HUES64 (cell line): ENCODE results near the gene GPRC5B.

Experiments
- H3K27ac ChIP-seq: 2 replicates; pipeline ENCODE4 v1.7.0; 2013; ENCODE audit warnings: low read depth, low read length, inconsistent platforms
- H3K27me3 ChIP-seq: 2 replicates; pipeline ENCODE4 v1.6.1; 2013; ENCODE audit warnings: mild to moderate bottlenecking, low read length; ENCODE audit not compliant: insufficient read depth
- H3K36me3 ChIP-seq: 2 replicates; pipeline ENCODE4 v1.6.1; 2013; ENCODE audit warnings: mild to moderate bottlenecking, low read length; ENCODE audit not compliant: insufficient read depth
- H3K4me1 ChIP-seq: 2 replicates; pipeline ENCODE4 v1.6.1; 2013; ENCODE audit warnings: mild to moderate bottlenecking, low read length, moderate library complexity; ENCODE audit not compliant: insufficient read depth
- H3K4me3 ChIP-seq: 2 replicates; pipeline ENCODE4 v1.5.1; 2013; ENCODE audit warnings: mild to moderate bottlenecking, low read length, moderate library complexity
- H3K9ac ChIP-seq: 2 replicates; pipeline ENCODE4 v1.6.1; 2013; ENCODE audit warnings: mild to moderate bottlenecking, low read depth, low read length
- H3K9me3 ChIP-seq: 2 replicates; pipeline ENCODE4 v1.6.1; 2013; ENCODE audit warnings: low read depth, low read length; ENCODE audit not compliant: insufficient read depth
- WGBS: fragments of 150-250, 120-280 bp; methylation state at CpG from one replicate; pipeline ENCODE4 v1.1.7; 2013; ENCODE audit warnings: missing lambda C conversion rate; 5-methylcytosine and 5-hydroxymethylcytosine counted together

The GPRC5B gene

DNA sequence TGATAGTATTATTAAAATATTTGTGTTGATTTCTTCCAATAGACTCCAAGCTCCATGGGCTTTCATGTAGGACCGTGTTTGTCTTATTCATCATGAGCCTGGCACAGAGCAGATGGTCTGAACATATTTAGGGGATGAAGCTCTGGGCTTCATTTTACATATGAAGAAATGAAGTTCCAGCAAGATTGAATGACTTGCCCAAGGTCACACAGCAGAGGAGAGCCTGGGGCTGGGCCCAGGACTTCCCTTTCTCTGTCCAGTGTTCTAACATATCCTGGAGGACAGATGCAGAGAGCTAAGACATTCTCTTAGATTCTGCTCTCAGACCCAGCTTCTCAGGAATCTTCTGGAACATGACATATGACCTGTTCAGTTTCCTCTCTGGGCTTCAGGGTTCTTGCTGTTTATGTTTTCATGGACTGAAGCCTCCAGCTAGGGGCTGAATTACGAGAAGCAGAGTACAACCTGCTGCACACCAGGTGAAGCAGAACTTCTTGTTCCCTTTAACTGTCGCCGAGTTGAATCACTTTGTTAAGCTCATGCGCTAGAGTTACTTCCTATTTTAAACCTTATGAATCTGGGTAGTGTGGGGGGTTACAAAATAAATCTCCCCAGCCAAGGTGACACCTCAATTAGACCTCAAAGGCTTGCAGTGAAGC lies 53.6 kb downstream of the GPRC5B start:
- WGBS, result 92% methylated on average over 4 of the region's 5 CpGs
- H3K4me3 ChIP-seq, result no peak overlapping the region
- H3K9ac ChIP-seq, result no peak overlapping the region
- no peaks in the 10 kb centered on the region for H3K27me3 ChIP-seq
- no peaks in the 10 kb centered on the region for H3K36me3 ChIP-seq
- H3K4me1 ChIP-seq, result no peaks in the 10 kb centered on the region
- no peaks in the 10 kb centered on the region for H3K9me3 ChIP-seq
- H3K27ac ChIP-seq, result no peak overlapping the region

DNA sequence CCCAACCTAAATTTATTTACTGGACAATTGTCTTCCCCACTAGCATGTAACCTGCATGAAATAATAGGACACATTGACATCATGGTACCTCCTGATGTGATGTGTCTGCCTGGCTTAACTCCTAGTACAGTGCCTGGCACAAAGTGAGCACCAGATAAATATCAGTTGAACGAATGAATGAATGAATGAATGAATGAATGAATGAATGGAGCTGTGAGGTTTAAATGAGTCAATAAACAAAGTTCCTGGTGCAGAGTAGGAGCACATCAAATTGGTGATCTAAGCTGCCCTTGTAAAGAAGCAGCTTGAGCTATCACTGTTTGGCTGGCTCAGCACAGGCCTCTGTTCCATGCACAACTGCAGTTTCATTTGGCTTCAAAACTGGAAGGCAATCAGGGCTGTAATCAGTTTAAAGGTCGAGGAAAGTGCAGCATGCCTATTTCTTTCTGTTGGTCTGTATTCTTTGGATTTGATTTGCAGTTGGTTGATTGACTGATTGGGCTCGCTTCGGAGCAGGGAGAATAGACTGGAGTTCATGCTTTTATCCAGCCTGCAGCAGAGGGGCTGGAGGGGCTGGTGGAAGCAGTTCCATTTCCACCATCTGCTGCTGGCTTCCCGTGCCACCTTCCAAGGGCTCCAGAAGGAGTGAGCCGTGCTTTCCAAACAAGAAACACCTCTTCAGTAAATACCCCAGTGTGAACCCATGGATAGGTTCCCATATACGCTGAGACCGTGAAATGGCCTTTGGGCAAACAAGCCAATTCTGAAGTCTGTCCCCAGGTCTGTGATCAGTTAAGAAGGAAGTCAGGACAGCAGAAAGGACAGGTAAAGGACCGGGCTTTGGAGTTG lies 54.6 kb downstream of the GPRC5B start:
- H3K27ac ChIP-seq, result no peak overlapping the region
- WGBS, result 91% methylated on average over 9 of the region's 9 CpGs
- no peaks in the 10 kb centered on the region for H3K4me1 ChIP-seq
- no peaks in the 10 kb centered on the region for H3K27me3 ChIP-seq
- no peak overlapping the region for H3K4me3 ChIP-seq
- no peaks in the 10 kb centered on the region for H3K9me3 ChIP-seq
- no peaks in the 10 kb centered on the region for H3K36me3 ChIP-seq
- H3K9ac ChIP-seq, result no peak overlapping the region

DNA sequence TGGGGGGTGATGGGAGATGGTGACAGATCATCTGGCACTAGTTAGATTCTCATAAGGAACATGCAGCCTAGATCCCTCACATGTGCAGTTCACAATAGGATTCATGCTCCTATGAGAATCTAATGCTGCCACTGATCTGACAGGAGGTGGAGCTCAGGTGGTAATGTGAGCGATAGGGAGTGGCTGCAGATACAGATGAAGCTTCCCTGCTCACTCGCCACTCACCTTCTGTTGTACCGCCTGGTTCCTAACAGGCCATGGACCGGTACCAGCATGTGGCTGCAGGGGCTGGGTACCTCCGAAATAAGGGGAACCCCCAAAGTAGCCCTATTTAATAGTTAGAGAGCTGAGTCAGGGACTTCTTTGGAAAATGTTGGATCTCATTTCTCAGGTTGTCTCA lies 60.4 kb downstream of the GPRC5B start:
- WGBS, result 90% methylated on average over 5 of the region's 5 CpGs
- H3K9me3 ChIP-seq, result no peaks in the 10 kb centered on the region
- no peaks in the 10 kb centered on the region for H3K36me3 ChIP-seq
- no peaks in the 10 kb centered on the region for H3K4me1 ChIP-seq
- H3K9ac ChIP-seq, result no peak overlapping the region
- H3K27ac ChIP-seq, result no peak overlapping the region
- H3K4me3 ChIP-seq, result no peak overlapping the region
- no peaks in the 10 kb centered on the region for H3K27me3 ChIP-seq

DNA sequence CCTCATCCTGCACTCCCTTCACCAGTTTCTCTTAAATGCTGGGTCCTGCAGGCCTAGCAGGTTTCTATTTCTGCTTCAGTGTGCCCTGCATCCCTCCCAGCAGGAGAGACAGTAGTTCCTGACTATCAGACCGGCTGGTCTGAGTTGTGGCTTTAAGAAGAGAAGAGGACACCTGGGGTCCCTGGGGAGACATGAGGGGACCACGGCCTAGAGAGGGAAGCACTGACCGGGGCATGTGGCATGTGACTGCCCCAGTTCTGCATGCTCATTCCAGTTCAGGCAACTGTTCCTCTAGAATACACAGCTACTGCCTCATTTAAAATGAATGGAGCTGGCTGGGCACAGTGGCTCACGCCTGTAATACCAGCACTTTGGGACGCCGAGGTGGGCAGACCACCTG lies 61.3 kb downstream of the GPRC5B start:
- Histone ChIP-seq H3K4me1 (no peaks in the 10 kb centered on the region), H3K9ac (no peak overlapping the region), H3K9me3 (no peaks in the 10 kb centered on the region), H3K27ac (no peak overlapping the region), H3K4me3 (no peak overlapping the region), H3K27me3 (no peaks in the 10 kb centered on the region), H3K36me3 (no peaks in the 10 kb centered on the region)
- WGBS, result 86% methylated on average over 6 of the region's 6 CpGs

DNA sequence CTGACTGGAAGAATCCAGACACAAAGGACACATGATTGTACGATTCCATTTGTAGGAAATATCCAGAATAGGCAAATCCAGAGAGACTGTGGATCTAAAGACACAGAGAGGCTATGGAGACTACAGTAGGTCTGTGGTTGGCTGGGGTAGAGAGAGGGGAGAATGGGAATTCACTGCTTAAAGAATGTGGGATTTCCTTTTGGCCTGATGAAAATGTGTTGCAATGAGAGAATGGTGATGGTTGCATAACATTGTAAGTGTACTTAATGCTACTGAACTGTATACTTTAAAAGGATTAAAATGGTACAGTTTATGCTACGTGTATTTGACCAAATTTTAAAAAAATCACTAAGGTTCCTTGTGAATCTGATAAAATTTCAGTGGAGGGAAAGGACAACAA lies 62.1 kb downstream of the GPRC5B start:
- H3K27me3 ChIP-seq, result no peaks in the 10 kb centered on the region
- no peaks in the 10 kb centered on the region for H3K9me3 ChIP-seq
- 91% methylated on average over 2 of the region's 2 CpGs for WGBS

DNA sequence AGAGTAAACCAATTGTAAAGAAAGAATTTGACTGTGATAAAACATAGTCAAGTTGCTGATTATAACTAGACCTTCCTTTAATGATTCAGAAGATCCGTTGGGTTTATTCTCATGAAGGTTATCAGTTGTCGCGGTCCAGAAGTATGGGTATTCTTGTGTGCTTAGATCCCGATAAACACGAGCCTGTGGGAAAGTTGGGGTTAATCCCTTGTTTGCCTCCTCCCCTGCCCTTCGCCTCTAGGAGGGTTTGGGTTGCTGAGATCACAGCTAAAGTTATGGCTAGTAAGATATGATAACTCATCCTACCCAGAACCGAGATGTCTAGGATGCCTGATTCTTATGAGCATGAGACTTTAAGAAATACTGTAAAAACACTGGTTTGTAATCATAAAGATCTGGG lies 66.8 kb downstream of the GPRC5B start:
- Histone ChIP-seq H3K9me3 (peaks cover 9% of the 10 kb centered on the region; the same call in 1 of the 2 replicates), H3K9ac (no peak overlapping the region), H3K4me1 (0 out of 2 replicates have a peak, but pooled peaks cover 5% of the 10 kb centered on the region), H3K36me3 (no peaks in the 10 kb centered on the region), H3K4me3 (no peak overlapping the region), H3K27me3 (no peaks in the 10 kb centered on the region), H3K27ac (no peak overlapping the region)
- WGBS, result 94% methylated on average over 6 of the region's 7 CpGs

More for the DNA sequence above, 62.1 kb downstream of the GPRC5B start:
- no peak overlapping the region for H3K9ac ChIP-seq
- H3K4me1 ChIP-seq, result no peaks in the 10 kb centered on the region
- H3K27ac ChIP-seq, result no peak overlapping the region
- no peak overlapping the region for H3K4me3 ChIP-seq
- no peaks in the 10 kb centered on the region for H3K36me3 ChIP-seq

DNA sequence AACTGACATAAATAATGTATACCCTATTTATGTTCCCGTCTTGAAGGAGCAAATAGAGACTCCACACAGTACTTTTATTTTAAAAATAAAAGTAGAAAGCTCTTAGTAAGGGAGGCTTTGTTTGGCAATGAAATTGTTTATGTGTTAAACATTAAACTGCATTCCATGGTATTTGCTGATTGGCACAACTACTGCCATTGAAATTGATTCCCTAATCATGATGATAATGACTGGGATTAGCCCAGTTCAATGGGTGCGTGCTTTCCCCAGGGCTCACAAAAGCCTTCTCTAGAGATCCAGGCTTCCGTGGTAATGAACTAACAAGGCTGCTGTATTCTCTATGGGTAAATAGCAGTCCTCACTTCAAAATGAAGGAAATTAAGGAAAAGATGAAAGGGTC lies 67.5 kb downstream of the GPRC5B start:
- no peak overlapping the region for H3K4me3 ChIP-seq
- no peaks in the 10 kb centered on the region for H3K27me3 ChIP-seq
- H3K36me3 ChIP-seq, result no peaks in the 10 kb centered on the region
- H3K9me3 ChIP-seq, result peaks cover 12% of the 10 kb centered on the region; the same call in 1 of the 2 replicates
- 55% methylated on average over 2 of the region's 3 CpGs for WGBS
- H3K27ac ChIP-seq, result no peak overlapping the region
- 0 out of 2 replicates have a peak, but pooled peaks cover 5% of the 10 kb centered on the region for H3K4me1 ChIP-seq
- H3K9ac ChIP-seq, result no peak overlapping the region

DNA sequence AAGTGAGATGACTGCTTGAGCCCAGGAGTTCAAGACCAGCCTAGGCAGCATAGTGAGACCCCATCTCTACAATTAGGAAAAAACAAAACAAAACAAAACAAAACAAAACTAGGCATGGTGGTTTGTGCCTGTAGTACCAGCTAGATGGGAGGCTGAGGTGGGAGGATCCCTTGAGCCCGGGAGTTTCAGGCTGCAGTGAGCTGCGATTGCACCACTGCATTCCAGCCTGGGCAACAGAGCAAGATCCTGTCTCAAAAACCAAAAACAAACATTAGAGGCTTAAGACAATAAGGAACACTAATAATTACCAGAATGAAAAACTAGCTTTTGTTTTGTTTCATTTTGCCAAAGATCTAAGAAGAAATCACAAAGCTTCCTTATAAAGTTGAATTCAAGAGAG lies 69.2 kb downstream of the GPRC5B start:
- Histone ChIP-seq H3K9ac (no peak overlapping the region), H3K27me3 (no peaks in the 10 kb centered on the region), H3K27ac (no peak overlapping the region), H3K4me1 (0 out of 2 replicates have a peak, but pooled peaks cover 5% of the 10 kb centered on the region), H3K4me3 (no peak overlapping the region), H3K9me3 (peaks cover 12% of the 10 kb centered on the region; the same call in 1 of the 2 replicates), H3K36me3 (no peaks in the 10 kb centered on the region)
- WGBS, result 96% methylated on average over 2 of the region's 2 CpGs

DNA sequence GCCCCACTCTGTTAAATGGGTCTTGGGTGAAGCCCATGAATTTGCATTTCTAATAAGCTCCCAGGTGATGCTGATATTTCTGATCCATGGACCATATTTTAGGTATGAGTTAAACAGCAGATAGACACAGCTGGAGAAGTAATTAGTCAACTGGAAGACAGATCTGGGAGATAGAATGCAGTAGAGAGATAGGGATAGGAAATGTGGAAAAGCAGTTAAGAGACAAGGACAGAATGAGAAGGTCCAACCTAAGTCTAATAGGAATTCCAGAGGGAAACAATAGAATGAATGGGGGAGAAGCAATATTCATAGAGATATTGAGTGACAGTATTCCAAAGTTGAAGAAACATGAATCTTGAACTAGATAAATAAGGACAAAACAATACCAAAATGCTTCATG lies 71.7 kb downstream of the GPRC5B start:
- Histone ChIP-seq H3K27me3 (no peaks in the 10 kb centered on the region), H3K27ac (no peak overlapping the region), H3K4me1 (0 out of 2 replicates have a peak, but pooled peaks cover 5% of the 10 kb centered on the region), H3K9ac (no peak overlapping the region), H3K9me3 (peaks cover 12% of the 10 kb centered on the region; the same call in 1 of the 2 replicates), H3K4me3 (no peak overlapping the region), H3K36me3 (no peaks in the 10 kb centered on the region)

DNA sequence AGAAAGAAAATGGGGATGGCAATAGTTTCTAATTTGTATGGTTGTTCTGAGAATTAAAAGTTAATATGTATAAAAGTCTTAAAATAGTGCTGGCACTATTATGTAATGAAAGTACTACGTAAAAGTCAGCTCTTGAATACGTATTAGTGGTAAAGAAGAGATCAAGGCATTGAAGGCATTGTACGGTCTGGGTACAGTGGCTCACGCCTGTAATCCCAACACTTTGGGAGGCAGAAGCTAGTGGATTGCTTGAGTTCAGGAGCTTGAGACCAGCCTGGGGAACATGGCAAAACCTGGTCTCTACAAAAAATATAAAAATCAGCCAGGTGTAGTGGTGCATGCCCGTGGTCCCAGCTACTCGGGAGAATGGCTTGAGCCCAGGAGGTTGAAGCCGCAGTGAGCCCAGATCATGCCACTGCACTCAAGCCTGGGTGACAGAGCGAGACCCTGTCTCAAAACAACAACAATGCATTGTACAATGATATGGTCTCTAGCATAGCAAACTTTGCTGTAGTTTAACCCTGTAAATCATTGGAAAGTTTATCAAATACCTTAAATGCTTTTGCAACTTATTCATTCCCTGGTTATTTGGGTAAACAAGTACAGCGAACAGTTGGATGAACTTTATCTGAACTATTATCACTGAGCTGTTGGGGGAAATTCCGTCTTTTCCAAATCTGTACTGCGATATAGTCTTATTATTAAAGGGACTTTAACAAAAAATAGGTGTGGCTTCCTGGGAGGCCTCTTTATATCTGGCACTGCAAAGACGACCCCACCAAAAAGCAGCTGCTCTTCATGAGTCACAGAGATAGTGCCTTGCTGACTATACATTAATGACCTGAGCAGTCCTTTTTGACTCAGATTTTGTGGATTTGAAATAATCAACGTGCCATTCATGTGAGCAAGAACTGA lies 73.6 kb downstream of the GPRC5B start:
- Histone ChIP-seq H3K4me3 (no peak overlapping the region), H3K9ac (no peak overlapping the region), H3K27ac (no peak overlapping the region), H3K27me3 (no peaks in the 10 kb centered on the region), H3K36me3 (no peaks in the 10 kb centered on the region), H3K9me3 (peaks cover 23% of the 10 kb centered on the region), H3K4me1 (no peaks in the 10 kb centered on the region)
- WGBS, result 95% methylated on average over 13 of the region's 13 CpGs

DNA sequence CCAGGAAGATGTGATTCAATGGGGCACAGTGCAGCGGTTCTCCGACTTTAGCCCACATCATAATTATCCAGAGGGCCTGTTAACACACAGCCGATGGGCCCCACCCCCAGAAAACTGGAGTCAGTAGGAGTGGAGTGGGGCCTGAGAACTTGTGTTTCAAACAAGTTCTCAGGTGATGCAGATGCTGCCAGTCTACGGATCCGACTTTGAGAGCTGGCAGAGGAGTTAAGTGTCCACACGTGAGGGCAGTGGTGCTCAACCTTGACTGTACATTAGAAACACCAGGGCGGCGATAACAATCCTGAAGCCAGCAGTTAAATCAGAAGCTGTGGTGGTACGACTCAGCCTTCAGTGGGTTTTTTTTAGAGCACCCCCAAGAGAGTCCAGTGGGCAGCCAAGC lies 75.0 kb downstream of the GPRC5B start:
- H3K9ac ChIP-seq, result no peak overlapping the region

More for the DNA sequence above, 75.0 kb downstream of the GPRC5B start:
- Histone ChIP-seq H3K27me3 (no peaks in the 10 kb centered on the region), H3K36me3 (no peaks in the 10 kb centered on the region), H3K4me3 (no peak overlapping the region), H3K4me1 (peaks cover 1% of the 10 kb centered on the region; the same call in 1 of the 2 replicates), H3K27ac (no peak overlapping the region), H3K9me3 (peaks cover 32% of the 10 kb centered on the region)
- WGBS, result 99% methylated on average over 7 of the region's 9 CpGs
